Measurements from ENCODE around the gene RHOD.

Gene RHOD

DNA sequence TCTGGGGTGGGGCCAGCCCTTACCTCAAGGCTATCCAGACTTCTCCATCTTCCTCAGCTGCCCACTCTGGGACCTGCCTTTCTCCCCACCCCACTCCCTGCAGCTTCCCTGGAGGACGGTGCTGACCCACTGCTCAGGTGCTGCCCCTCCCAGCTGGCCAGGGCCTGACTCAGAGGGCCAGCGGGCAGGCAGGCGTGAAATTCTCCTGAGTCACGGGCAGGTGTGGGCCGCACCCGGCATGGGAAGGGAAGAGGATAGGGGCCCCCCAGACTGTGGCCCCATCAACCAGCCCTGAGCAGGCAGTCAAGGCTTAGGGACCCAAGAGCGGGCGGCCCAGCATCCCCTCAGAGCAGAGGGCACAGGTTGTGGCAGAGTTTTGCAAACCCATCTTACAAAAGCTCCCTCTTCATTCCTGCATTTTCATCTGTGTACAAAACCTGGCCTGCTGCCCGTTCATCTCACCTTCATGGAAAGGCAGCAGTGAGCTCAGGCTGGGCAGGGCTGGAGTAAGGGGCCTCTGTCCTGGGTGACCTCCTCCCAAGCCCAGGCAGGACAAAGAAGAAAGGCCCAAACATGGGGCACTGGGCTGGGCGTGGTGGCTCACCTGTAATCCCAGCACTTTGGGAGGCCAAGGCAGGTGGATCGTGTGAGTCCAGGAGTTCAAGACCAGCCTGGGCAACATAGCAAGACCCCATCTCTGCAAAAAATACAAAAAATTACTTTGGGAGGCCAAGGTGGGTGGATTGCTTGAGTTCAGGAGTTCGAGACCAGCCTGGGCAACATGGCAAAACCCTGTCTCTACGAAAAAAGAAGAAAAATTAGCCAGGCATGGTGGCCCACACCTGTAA lies 6.1 kb downstream of the RHOD start:
- no peak for DNase-seq

DNA sequence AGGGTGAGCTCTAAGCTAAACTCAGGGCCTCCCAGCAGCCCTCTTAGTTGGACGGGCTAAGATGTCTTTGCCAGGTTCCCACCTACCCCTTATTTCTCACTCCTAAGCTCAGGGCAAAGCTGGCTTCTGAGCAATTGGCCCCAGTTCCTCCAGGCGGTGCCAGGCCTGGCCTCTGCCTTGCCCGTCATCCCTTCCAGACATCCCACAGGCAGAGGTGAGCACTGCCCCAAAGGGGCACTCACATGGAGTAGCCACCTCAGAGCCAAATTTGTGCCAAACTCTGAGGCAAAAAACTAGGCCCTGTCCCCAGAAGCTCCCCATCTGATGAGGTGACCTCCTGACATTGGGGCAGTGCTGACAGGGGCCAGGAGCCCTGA lies 9.7 kb downstream of the RHOD start:
- DNase-seq, result no peak

DNA sequence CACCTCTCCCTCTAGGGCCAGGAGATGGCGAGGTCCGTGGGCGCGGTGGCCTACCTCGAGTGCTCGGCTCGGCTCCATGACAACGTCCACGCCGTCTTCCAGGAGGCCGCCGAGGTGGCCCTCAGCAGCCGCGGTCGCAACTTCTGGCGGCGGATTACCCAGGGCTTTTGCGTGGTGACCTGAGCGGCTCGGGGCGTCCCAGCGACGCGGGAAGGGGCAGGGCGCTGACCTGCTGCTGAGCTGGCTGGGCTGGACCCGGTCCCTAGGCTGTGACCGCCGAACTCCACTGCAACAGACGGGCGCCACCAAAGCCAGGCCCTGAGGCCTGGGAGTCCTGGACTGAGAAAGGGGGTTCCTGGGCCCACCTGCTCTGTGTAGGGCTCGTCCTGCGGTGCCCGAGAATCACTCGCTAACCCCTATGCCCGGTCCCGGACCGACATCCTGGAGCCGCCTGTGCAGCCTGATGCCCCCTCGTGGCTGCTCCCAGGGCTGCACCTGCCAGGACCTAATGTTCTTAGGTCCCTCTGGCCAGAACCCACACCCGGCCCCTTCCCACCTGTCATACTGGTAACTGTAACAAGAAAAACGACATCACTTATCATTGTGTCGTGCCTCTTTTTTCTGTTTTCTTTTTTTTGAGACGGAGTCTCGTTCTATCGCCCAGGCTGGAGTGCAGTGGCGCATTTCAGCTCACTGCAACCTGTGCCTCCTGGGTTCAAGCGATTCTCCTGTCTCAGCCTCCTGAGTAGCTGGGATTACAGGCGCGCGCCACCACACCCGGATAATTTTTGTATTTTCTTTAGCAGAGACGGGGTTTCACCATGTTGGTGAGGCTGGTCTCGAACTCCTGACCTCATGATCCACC lies 15.0 kb downstream of the RHOD start:
- no peak for DNase-seq

DNA sequence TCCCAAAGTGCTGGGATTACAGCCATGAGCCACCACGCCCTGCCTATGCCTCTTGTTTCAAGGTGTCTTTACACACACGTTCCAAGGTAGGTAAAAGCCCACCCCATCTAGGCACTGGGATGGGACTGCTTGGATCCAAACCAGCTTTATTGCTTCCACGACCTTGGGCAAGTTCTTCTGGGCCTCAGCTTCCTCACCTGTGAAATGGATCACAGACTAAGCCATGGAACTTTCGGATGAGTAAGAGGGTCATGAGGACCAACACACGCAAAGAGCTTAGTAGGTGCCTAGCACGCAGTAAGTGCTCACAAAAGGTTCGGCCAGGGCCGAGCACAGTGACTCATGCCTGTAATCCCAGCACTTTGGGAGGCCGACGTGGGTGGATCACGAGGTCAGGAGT lies 15.6 kb downstream of the RHOD start:
- DNase-seq, result no peak

DNA sequence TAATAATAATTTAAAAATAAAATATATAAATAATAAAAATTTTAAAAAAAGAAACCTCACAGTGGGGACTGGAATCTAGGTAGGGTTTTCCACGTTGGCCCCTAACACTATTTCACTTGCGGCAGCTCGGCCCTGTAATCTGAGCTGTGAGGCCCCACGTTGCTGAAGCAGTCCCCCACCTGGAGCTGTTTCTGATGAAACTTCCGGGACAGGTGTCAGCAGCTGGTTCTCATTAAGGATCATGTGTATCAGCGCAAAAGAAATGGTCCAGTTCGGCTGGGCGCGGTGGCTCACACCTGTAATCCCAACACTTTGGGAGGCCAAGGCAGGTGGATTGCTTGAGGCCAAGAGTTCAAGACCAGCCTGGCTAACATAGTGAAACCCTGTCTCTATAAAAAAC lies 17.3 kb downstream of the RHOD start:
- DNase-seq, result no peak

DNA sequence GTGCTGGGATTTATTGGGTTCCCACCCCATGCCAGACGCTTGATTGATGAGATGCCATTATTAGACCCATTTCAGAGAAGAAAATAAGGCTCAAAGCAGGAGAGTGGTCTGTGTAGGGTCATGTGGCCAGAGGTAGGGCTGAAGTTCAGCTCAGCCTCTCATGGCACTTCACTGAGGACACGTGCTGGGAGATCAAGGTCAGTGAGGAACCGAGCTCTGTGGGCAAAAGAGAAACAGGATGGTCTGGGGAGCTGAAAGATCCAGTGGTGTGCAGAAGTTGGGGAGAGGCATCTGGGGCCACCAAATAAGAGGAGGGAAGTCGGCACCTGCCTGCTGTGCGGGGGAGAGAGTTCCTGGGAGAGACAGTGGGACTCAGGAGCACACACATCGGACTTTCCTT lies 19.6 kb downstream of the RHOD start:
- DNase-seq, result no peak

DNA sequence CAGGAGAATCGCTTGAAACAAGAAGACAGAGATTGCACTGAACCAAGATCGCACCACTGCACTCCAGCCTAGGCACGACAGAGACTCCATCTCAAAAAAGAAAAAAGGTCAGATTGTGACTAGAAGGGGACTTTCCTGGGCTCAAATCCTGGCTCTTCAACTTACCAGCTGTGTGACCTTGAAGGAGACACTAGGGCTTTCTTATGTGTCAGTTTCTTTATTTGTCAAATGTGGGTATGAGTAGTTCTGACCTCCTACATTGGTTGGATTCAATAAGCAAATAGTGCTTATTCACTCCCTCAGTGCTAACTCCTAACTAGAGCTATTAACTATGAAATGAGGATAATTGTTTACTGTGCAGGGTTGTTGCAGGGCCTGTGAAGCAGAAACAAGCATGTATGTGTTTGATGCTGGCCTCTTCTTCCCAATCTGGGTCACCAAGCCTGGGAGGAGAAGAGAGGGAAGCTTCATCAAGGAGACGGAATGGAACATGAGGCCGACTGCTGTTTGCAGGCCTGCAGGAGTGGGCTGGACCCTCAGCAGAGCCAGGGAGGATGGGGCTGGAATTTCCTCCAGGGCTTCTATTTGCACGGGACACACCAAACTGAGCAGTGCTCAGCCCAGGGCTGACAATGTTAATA lies 22.5 kb downstream of the RHOD start:
- DNase-seq, result no peak

DNA sequence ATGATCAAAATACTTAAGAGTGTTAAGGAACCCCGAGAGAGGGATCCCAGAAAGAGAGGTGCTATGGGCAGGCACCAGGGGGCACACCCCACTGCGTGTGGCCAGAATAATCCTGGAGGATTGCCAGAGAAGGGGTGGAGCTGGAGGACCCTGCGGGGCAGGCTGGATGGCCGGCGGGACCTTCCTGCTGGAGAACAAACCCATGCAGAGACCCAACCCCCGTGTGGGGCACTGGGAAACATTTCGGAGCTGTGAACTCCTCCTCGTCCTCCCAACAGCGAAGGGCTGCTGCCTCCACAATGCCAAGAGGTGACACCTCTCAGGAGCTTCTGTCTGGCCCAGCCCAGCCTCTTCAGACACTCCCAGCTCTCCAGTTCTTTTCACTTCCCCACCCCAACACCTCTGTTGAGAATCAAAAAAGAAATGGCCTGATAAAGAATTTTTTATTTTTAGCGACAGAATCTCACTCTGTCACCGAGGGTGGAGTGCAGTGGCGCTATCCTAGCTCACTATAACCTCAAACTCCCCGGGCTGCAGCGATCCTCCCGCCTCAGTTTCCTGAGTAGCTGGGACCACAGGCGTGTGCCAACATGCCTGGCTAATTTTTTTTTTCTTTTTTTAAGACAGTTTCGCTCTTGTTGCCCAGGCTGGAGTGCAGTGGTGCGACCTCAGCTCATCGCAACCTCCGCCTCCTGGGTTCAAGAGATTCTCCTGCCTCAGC lies 25.6 kb downstream of the RHOD start:
- DNase-seq, result no peak

DNA sequence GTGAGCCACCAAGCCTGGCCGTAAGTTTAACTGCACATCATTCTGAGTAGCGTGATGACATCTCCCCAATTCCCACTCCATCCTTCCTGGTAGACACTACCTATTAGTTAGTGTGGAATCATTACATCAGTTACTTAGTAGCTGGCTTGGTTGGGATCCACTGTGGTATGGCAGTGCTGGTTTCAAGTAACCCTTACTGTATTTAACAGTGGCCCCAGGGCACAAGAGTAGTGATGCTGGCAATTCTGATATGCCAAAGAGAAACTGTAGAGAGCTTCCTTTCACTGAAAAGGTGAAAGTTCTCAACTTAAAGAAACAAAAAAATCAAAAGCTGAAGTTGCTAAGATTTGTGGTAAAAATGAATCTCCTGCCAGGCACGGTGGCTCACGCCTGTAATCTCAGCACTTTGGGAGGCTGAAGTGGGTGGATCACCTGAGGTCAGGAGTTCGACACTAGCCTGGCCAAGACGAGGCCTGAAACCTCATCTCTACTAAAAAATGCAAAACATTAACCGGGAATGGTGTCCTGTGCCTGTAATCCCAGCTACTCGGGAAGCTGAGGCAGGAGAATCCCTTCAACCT lies 27.2 kb downstream of the RHOD start:
- no peak for DNase-seq

DNA sequence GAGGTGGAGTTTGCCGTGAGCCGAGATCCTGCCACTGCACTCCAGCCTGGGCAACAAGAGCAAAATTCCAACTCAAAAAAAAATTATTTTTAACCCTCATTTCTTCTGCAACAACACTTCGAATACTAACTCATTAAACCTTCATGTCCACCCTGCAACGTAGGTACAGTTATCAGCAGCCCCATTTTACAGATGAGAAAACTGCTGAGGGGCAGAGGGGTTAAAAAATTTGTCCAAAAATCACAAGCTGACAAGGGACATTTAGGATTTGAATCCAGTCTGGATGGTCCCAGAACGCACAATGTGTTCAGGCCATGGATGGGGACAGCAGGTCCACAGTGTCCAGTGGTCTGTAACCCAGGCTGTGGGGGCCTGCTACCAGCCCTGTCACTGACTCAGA lies 29.0 kb downstream of the RHOD start:
- DNase-seq, result no peak

DNA sequence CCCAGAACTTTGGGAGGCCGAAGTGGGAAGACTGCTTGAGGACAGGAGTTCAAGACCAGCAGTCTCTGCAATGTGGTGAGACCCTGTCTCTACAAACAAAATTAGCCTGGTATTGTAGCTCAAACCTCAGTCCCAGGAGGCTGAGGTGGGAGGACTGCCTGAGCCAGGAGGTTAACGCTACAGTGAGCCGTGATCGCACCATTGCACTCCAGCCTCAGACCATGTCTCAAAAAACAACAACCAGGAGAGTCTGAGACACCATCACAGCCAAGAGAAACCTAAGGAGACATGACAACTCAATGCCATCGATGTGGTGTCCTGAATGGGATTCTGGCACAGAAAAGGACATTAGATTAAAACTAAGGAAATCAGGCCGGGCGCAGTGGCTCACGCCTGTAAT lies 34.1 kb downstream of the RHOD start:
- DNase-seq, result no peak

DNA sequence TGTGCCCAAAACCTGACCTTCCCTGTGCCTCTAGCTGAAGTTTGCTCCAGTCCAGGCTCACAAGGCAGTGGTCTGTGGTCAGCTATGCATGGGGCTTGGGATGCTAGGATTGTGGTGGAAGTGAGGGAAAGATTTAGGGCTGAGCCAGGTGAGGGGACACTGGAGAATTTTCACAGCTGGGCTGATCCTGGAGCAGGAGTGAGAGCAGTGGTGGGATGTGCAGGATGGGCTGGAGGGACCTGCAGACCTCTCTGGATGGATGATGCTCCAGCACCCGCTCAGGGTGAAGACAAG lies 38.5 kb downstream of the RHOD start:
- DNase-seq, result no peak

DNA sequence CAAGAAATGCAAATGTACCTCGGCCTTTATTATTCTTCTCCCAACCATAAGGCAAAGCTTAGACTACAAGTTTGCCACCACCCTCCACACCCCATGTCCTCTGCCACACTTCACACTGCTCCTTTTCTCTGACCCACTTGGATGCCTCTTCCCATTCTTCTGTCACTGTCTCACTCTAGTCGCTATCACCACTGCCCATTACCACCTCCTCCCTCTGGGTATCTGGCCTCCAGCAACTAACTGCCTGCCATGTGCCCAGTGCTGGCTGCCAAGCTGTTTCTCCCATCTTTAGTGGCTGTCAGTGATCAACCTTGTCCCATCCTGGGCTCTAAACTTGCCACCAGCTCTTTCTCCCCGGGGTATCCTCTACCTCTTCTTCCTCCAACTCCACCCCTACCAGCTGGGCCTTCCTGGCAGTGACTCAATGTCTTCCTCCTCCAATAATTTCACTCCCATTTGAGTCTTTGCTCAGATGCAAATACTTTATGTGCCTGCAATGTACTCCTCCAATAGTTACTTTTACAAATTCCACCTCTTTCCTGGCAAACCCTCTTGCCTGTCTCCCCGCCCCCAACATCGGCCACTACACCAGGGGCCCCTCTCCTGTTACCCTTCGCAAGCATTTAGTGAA lies 42.3 kb downstream of the RHOD start:
- no peak for DNase-seq

DNA sequence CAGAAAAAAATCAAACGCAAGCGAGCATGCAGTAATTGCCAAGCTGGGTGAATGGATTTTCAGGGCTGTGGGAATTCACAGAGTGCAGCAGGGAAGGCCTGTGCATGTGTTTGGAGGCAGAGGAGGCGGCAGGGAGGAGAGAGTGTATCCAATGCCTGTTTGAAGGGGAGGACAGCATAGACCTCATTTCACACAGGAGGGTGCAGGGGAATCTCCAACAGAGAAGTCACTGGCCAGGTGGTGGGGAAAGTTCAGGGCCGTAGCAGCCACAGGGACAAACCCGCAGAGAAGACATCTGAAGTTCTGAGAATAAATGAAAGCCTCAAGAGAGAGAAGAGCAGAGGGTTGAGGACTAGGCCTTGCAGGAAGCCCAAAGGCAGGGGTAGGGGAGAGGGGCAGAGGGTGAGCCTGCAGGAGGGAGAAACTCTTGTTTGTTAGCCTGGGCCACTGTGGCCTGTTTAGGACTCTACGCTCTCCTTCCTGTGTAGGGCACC lies 43.2 kb downstream of the RHOD start:
- no peak for DNase-seq

DNA sequence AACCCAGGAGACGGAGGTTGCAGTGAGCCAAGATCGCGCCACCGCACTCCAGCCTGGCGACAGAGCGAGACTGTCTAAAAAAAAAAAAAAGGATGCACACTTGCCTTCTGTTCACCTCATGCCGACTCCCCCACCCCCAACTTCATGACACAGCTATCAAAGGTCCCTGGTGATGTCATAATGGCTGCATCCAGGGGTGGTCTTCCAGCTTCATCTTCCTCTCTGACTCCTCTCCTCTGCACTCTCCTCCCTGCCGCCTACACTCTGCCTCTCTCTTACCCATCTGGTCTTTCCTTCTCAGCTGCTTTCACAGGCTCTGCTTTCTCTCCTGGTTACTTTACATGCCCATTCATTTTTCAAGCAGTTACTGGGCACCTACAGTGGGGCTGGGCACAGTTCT lies 46.0 kb downstream of the RHOD start:
- no peak for DNase-seq

DNA sequence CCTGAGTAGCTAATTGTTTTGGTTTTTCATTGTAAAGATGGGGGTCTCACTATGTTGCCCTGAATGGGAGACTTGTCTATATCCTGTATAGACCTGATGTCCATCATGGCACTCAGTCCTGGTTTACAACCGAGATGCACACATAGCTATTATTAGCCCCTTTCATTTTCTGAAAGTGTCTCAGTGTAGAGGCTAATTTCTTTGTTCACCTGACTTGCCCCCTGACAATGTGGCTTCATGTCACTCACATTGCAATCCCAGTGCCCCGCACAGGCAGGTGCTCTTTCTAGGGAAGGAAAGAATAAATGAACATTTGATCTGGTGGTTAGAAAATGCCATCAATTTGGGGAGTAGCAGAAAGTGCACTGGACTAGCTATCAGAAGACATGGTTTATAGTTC lies 49.3 kb downstream of the RHOD start:
- no peak for DNase-seq

DNA sequence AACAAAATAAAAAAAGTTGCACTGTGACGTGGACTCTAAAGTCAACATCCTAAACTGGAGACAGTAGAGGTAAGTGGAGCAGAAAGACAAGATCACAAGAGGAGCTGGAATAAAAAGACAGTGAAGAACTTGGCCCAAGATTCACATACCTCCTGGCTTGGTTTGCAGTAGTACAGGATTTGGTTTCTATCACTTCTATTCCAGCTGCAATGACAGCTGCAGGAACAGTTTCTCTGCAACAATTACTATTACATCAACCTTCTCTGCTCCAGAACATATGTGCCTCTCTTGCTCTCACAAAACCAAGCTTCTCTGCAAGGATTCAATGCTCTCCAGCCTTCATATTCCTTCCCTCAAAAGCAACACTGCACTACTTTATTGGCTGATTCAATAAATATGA lies 54.6 kb downstream of the RHOD start:
- no peak for DNase-seq

DNA sequence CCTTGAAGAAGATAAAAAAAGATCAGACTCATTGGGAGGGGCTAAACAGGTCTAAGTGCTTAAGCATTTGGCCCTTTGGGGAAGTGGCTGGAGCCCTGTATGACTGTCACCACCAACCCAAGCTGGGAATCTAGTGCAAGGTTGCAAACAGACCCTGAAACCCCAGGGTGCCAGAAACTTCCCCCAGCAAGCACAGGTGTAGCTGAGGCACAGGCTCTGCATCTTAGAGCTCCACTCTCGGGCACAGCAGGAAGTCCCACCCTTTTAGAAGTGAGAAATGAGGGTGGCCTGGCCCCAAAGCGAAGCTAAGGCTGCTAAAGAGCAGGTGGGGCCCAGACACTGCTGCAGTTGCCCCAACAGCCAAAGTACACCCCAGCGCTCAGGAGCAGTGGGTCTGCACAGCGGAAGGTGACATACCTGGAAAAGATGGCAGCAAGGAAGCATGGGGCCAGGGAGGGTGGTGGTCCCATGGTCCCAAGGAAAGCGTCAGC lies 56.6 kb downstream of the RHOD start:
- no peak for DNase-seq

DNA sequence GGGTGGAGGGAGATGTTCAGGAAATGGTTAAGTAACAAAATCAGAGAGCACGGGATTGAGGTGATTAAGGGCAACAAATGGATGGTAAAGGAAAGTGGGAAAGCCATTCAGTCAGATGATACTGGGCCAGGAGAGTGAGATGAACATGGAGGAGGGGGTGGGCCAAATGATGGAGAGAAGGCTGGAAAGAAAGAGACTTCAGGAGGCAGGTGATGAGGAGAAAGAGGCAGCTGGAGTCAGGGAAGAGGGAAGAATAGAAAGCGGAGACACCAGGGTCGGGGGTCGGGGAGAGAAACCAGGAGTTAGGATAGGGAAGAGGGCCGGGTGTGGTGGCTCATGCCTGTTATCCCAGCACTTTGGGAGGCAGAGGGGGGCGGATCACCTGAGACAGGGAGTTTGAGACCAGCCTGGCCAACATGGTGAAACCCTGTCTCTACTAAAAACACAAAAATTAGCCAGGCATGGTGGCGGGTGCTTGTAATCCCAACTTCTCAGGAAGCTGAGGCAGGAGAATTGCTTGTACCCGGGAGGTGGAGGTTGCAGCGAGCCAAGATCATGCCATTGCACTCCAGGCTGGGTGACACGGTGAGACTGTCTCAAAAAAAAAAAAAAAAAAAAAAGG lies 57.7 kb downstream of the RHOD start:
- no peak for DNase-seq

DNA sequence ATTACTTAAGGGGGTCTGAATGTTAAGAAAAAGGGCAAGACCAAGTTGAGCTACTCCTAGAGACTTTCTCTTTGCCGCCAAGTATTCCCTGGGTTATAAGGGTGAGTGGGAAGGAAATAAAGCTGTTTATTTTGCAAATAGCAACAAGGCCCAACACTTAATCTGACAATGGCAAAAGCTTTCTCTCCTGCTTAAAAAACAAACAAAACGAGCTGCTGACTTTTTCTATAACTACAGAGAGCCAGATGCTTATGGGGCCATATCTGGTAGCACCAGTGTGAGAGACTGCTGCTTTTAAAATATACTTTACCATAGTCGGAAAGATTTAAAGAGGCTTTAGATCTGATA lies 60.1 kb downstream of the RHOD start:
- no peak for DNase-seq

DNA sequence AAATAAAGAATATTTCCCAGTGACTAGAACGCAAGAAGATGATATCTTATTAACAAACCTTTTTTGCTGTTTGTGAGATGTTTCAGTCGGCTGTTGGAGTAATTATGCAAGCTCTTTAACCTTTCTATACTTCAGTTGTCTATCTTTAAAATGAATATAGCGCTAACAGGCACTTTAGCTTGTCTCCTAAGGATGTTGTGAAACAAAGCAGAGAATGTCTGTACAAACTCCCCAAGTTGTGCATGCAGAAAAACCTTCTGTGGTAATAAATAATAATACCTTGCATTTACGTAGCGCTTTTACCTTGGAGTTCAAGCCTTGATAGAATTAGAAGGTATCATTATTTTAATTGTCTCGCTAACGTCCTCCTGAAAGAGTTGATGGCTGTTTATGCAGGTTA lies 60.5 kb downstream of the RHOD start:
- no peak for DNase-seq

DNA sequence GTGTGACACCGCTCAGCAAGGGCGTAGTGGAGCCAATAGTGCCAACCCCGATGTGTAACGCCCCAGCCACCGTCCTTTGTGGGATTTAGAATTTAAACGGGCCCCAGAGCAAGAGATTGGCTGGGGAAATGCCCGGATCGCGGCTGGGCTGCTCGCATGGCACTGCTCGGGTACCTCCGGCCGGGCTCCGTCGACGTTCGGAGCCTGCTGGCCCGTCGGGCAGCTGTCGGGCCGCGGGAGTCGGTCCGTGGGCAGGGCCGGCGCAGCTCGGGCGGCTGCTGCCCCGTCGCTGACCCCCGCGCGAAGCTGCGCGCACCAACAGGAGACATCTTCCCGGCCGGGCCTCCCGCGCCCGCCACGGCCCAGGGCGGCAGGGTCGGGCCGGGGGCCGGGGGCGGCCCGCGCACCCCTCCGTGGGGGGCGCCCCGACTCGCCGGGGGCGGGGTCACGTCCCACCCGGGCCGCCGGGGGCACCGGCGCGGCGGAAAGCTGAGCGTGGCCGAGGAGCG lies 61.1 kb downstream of the RHOD start:
- DNase-seq, result no peak

Data from SIG-M5 (cell line).